ENCODE data around the gene KIF2A. TPM values are rescaled to one million over a fixed set of nuclear protein-coding genes. Genes with fewer than 3 reads are reported as not detected.

KIF2A gene
- total RNA-seq, 1 experiment from 2014 or later, result 42.9 TPM

- no peak for TF ChIP-seq TCF7L2 (IDR thresholded peaks at IDR 0.05; ENCODE audit: borderline replicate concordance, extremely low read depth, insufficient read depth, insufficient read length)
These were observed 49.0 kb upstream of the KIF2A start (continued) for GRCh38 chr5:62257020-62257367.

- intact Hi-C loops (cut with micrococcal nuclease), result no loop called here
- no peak overlapping the region for H3K9ac ChIP-seq (ENCODE audit: low read length)
- H3K4me3 ChIP-seq (replicated peaks in 1 of 2; ENCODE audit: low read depth in 1 of 2, low read length in 2 of 2), result no peak overlapping the region
- DNase-seq (ENCODE audit: low read depth, low spot score) (no peak), ATAC-seq (no peak)
- H3K4me2 ChIP-seq (ENCODE audit: low read length), result no peak overlapping the region
- no peak overlapping the region for H3K27ac ChIP-seq (ENCODE audit: low read depth, low read length)
- H3K9me3 ChIP-seq (ENCODE audit: control insufficient read depth in 1 of 2, insufficient read depth in 1 of 2, low read depth in 1 of 2, low read length in 2 of 2), result no peaks in the 10 kb centered on the region
- H3K4me1 ChIP-seq (ENCODE audit: control insufficient read depth in 1 of 2, insufficient read depth in 2 of 2, low read length in 2 of 2), result no peaks in the 10 kb centered on the region
- no peaks in the 10 kb centered on the region for H4K20me1 ChIP-seq (ENCODE audit: insufficient read depth)
- ChIA-PET POLR2A (no interaction called here), RAD21 (ENCODE audit: low non-redundant PET in 1 of 2, low total read pairs in 2 of 2, uncharacterized antibody in 2 of 2, unreplicated experiment in 2 of 2) (no interaction called here), CTCF (no interaction called here)
- H2AFZ ChIP-seq (ENCODE audit: low read depth, low read length, poor library complexity, severe bottlenecking), result no peak overlapping the region
- BruUV-seq (replicated peaks), result no TSS peak
- H3K27me3 ChIP-seq (ENCODE audit: insufficient read depth, low read length), result no peaks in the 10 kb centered on the region
- H3K9me2 ChIP-seq (ENCODE audit: insufficient read depth), result no peaks in the 10 kb centered on the region; the same call in 1 of the 2 replicates
- H3K36me3 ChIP-seq (ENCODE audit: control insufficient read depth in 1 of 2, insufficient read depth in 2 of 2, low read length in 2 of 2), result no peaks in the 10 kb centered on the region
- TF ChIP-seq EGR1 (IDR thresholded peaks at IDR 0.05; ENCODE audit: low read depth) (no peak), EZH2phosphoT487 (IDR thresholded peaks at IDR 0.05; ENCODE audit: borderline replicate concordance) (no peak), ATF3 (IDR thresholded peaks at IDR 0.05) (no peak), SP1 (IDR thresholded peaks at IDR 0.05; ENCODE audit: low read depth) (no peak), JUND (IDR thresholded peaks at IDR 0.05) (no peak), MAX (IDR thresholded peaks at IDR 0.05) (no peak), EZH2 (IDR thresholded peaks at IDR 0.05) (no peak), SRF (IDR thresholded peaks at IDR 0.05; ENCODE audit: low read depth) (no peak)
- no peaks in the 10 kb centered on the region for H3K79me2 ChIP-seq (ENCODE audit: insufficient read depth, low read length)
These were observed 47.4 kb upstream of the KIF2A start for GRCh38 chr5:62258654-62259053.

GRCh38 chr5:62259699-62260250, 46.2 kb upstream of the KIF2A start:
- H3K79me2 ChIP-seq (ENCODE audit: insufficient read depth, low read length), result no peaks in the 10 kb centered on the region
- H3K9me3 ChIP-seq (ENCODE audit: control insufficient read depth in 1 of 2, insufficient read depth in 1 of 2, low read depth in 1 of 2, low read length in 2 of 2), result no peaks in the 10 kb centered on the region
- H3K36me3 ChIP-seq (ENCODE audit: control insufficient read depth in 1 of 2, insufficient read depth in 2 of 2, low read length in 2 of 2), result no peaks in the 10 kb centered on the region
- H3K4me1 ChIP-seq (ENCODE audit: control insufficient read depth in 1 of 2, insufficient read depth in 2 of 2, low read length in 2 of 2), result no peaks in the 10 kb centered on the region
- no peak overlapping the region for H3K27ac ChIP-seq (ENCODE audit: low read depth, low read length)
- H3K4me3 ChIP-seq (replicated peaks in 1 of 2; ENCODE audit: low read depth in 1 of 2, low read length in 2 of 2), result no peak overlapping the region
- intact Hi-C loops (cut with micrococcal nuclease), result no loop called here
- CTCF ChIA-PET, result no interaction called here
- no peak overlapping the region for H2AFZ ChIP-seq (ENCODE audit: low read depth, low read length, poor library complexity, severe bottlenecking)
- RAD21 ChIA-PET (ENCODE audit: low non-redundant PET in 1 of 2, low total read pairs in 2 of 2, uncharacterized antibody in 2 of 2, unreplicated experiment in 2 of 2), result no interaction called here
- ATAC-seq, result no peak
- H4K20me1 ChIP-seq (ENCODE audit: insufficient read depth), result no peaks in the 10 kb centered on the region
- no peak overlapping the region for H3K9ac ChIP-seq (ENCODE audit: low read length)
- DNase-seq (ENCODE audit: low read depth, low spot score), result no peak
- no peaks in the 10 kb centered on the region for H3K27me3 ChIP-seq (ENCODE audit: insufficient read depth, low read length)
- POLR2A ChIA-PET, result no interaction called here
- no peaks in the 10 kb centered on the region; the same call in 1 of the 2 replicates for H3K9me2 ChIP-seq (ENCODE audit: insufficient read depth)
- BruUV-seq (replicated peaks), result no TSS peak
- no peak overlapping the region for H3K4me2 ChIP-seq (ENCODE audit: low read length)
- TF ChIP-seq CEBPB (IDR thresholded peaks at IDR 0.05; ENCODE audit: low read depth) (no peak), POLR2AphosphoS5 (IDR thresholded peaks at IDR 0.05; ENCODE audit: low read depth, low read length) (no peak), TCF7L2 (IDR thresholded peaks at IDR 0.05; ENCODE audit: borderline replicate concordance, extremely low read depth, insufficient read depth, insufficient read length) (no peak), EGR1 (IDR thresholded peaks at IDR 0.05; ENCODE audit: low read depth) (no peak), FOSL1 (IDR thresholded peaks at IDR 0.05; ENCODE audit: low read depth) (no peak), SP1 (IDR thresholded peaks at IDR 0.05; ENCODE audit: low read depth) (no peak), ZNF274 (IDR thresholded peaks at IDR 0.05; ENCODE audit: low read depth, low read length) (no peak), ATF3 (IDR thresholded peaks at IDR 0.05) (no peak), REST (IDR thresholded peaks at IDR 0.05; ENCODE audit: low read depth) (no peak), EZH2 (IDR thresholded peaks at IDR 0.05) (no peak)

Measured in HCT116 (cell line).